ENCODE data around the gene SLC2A11. TPM values are rescaled to one million over a fixed set of nuclear protein-coding genes. Genes with fewer than 3 reads are reported as not detected.

Gene SLC2A11
- total RNA-seq, 1 experiment from 2014 or later = 9.4 TPM

DNA sequence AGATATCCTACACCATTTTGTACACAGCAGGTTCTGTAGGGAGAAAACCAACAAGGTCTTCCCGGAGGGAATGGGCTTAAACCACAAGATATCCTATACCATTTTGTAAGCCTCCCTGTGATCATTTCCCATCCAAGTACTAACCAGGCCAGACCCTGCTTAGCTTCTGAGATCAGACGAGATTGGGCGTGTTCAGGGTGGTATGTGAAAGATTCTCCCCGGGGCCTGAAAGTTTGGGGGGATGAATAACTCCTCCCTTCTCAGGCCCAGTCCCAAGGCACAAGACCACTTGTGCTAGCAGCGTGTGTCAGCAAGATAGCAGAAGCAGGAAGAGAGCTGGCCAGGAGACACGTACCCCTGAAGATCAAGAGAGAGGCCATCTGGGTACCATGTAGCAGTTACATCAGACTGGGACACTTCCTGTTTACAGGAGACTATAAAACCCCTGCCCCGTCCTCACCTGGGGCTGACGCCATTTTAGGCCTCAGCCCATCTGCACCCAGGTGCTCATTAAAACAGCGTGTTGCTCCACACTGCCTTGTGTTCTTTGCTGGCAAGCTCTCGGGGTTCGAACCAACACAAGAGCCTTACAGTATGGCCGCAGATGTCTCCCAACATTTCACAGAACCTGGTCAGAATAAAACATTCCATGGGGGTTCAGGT, 53.8 kb downstream of the SLC2A11 start:
- POLR2A ChIA-PET (ENCODE audit: unreplicated experiment) = no interaction called here
- no peak for TF ChIP-seq EZH2phosphoT487 (IDR thresholded peaks at IDR 0.05; ENCODE audit: borderline replicate concordance, low read length)
- TF ChIP-seq, protein P1, sequence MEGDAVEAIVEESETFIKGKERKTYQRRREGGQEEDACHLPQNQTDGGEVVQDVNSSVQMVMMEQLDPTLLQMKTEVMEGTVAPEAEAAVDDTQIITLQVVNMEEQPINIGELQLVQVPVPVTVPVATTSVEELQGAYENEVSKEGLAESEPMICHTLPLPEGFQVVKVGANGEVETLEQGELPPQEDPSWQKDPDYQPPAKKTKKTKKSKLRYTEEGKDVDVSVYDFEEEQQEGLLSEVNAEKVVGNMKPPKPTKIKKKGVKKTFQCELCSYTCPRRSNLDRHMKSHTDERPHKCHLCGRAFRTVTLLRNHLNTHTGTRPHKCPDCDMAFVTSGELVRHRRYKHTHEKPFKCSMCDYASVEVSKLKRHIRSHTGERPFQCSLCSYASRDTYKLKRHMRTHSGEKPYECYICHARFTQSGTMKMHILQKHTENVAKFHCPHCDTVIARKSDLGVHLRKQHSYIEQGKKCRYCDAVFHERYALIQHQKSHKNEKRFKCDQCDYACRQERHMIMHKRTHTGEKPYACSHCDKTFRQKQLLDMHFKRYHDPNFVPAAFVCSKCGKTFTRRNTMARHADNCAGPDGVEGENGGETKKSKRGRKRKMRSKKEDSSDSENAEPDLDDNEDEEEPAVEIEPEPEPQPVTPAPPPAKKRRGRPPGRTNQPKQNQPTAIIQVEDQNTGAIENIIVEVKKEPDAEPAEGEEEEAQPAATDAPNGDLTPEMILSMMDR (conservative IDR thresholded peaks at IDR 0.05; ENCODE audit: low read depth, low read length) = no peak
- TF ChIP-seq EZH2 (IDR thresholded peaks at IDR 0.05; ENCODE audit: low read length, unreplicated experiment) = no peak
- Histone ChIP-seq H3K27me3 (ENCODE audit: low read length) (no peaks in the 10 kb centered on the region), H4K20me1 (ENCODE audit: low read length) (no peaks in the 10 kb centered on the region), H3K4me2 (ENCODE audit: low read length) (no peak overlapping the region), H3K4me3 (ENCODE audit: low read length) (no peak overlapping the region), H2AFZ (ENCODE audit: low read length) (no peak overlapping the region), H3K9ac (ENCODE audit: low read length) (no peak overlapping the region), H3K27ac (ENCODE audit: low read length) (no peak overlapping the region), H3K9me3 (ENCODE audit: low read length) (no peaks in the 10 kb centered on the region), H3K36me3 (ENCODE audit: low read depth, low read length) (no peaks in the 10 kb centered on the region), H3K9me2 (replicated peaks; ENCODE audit: low read length) (no peaks in the 10 kb centered on the region), H3F3A (ENCODE audit: low read length, unreplicated experiment) (no peaks in the 10 kb centered on the region), H3K79me2 (ENCODE audit: low read length) (no peaks in the 10 kb centered on the region), H3K4me1 (ENCODE audit: insufficient read depth, low read length) (peaks cover 12% of the 10 kb centered on the region; the same call in 1 of the 2 replicates)
- no TSS peak for BruUV-seq (replicated peaks)
- no peak for ATAC-seq
- CTCF ChIA-PET = no interaction called here
- no peak for DNase-seq
- intact Hi-C loops (cut with micrococcal nuclease) = no loop called here

DNA sequence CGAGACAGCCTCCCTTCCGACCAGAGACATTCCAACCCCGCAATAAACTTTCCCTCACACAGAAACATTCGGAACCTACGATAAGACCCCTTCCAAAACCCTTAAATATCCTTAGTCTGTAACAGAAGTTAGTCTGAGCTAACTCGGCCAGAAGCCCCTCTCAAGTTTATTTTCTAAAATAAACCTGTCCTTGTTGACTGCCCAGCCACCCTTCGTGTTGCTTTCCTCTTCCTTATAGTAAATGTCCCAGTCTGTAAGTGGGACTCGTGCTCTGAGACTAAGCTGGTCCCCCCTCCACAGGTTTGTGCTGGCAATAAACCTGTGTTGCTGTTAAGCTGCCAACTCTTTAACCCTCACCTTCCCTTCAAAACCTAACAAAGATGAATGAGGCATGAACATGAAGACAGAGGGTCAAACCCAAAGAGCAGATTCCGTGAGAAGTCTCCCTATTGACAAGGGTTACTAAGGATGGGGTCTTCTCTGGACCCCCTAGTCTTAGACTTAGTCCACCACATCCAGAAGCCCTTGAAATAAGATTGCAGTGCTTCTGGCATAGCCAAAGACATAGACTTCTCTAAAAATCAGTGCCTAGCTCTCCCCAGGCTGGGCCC, 54.7 kb downstream of the SLC2A11 start:
- intact Hi-C loops (cut with micrococcal nuclease) = no loop called here
- H2AFZ ChIP-seq (ENCODE audit: low read length) = no peak overlapping the region
- no peak overlapping the region for H3K9ac ChIP-seq (ENCODE audit: low read length)
- no TSS peak for BruUV-seq (replicated peaks)
- DNase-seq (no peak), ATAC-seq (no peak)
- H3K9me2 ChIP-seq (replicated peaks; ENCODE audit: low read length) = no peaks in the 10 kb centered on the region
- H3K4me2 ChIP-seq (ENCODE audit: low read length) = no peak overlapping the region
- ChIA-PET CTCF (no interaction called here), POLR2A (ENCODE audit: unreplicated experiment) (no interaction called here)
- peaks cover 12% of the 10 kb centered on the region; the same call in 1 of the 2 replicates for H3K4me1 ChIP-seq (ENCODE audit: insufficient read depth, low read length)
- H3K27ac ChIP-seq (ENCODE audit: low read length) = no peak overlapping the region
- no peaks in the 10 kb centered on the region for H3K27me3 ChIP-seq (ENCODE audit: low read length)
- TF ChIP-seq EZH2phosphoT487 (IDR thresholded peaks at IDR 0.05; ENCODE audit: borderline replicate concordance, low read length) = no peak
- TF ChIP-seq, protein P1 (conservative IDR thresholded peaks at IDR 0.05; ENCODE audit: low read depth, low read length) = no peak
- TF ChIP-seq EZH2 (IDR thresholded peaks at IDR 0.05; ENCODE audit: low read length, unreplicated experiment) = no peak
- no peak overlapping the region for H3K4me3 ChIP-seq (ENCODE audit: low read length)
- H3K9me3 ChIP-seq (ENCODE audit: low read length) = no peaks in the 10 kb centered on the region
- H3K36me3 ChIP-seq (ENCODE audit: low read depth, low read length) = no peaks in the 10 kb centered on the region
- H3F3A ChIP-seq (ENCODE audit: low read length, unreplicated experiment) = no peaks in the 10 kb centered on the region
- H3K79me2 ChIP-seq (ENCODE audit: low read length) = no peaks in the 10 kb centered on the region
- no peaks in the 10 kb centered on the region for H4K20me1 ChIP-seq (ENCODE audit: low read length)

DNA sequence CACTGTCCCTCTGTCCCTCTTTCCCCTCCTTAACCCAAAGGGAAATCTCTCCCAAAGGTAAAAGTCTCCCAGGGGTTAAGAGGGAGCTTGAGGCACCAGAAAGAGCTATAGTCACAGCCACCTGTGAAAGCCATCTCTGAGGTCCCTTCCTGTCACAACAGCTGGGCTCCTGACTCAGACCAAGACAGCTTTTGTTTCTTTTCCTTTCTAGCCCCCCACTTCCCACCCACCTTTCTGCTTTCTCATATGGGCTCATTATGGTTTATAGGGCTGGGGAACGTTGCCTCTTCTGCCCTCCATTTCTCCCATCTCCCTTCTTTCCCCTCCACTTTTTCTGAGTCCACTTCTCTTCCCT, 55.6 kb downstream of the SLC2A11 start:
- no peaks in the 10 kb centered on the region for H3K27me3 ChIP-seq (ENCODE audit: low read length)
- POLR2A ChIA-PET (ENCODE audit: unreplicated experiment) = interaction anchor here (0.7 kb wide), 1 partner anchor 10 kb away, joined by 3 read pairs; no protein-coding TSS in a partner anchor
- H3F3A ChIP-seq (ENCODE audit: low read length, unreplicated experiment) = no peaks in the 10 kb centered on the region
- BruUV-seq (replicated peaks) = TSS peak; percentile 33
- peak overlapping the region; percentile 91 for H3K4me2 ChIP-seq (ENCODE audit: low read length)
- TF ChIP-seq, protein P1 (conservative IDR thresholded peaks at IDR 0.05; ENCODE audit: low read depth, low read length) = no peak
- TF ChIP-seq EZH2 (IDR thresholded peaks at IDR 0.05; ENCODE audit: low read length, unreplicated experiment) (no peak), EZH2phosphoT487 (IDR thresholded peaks at IDR 0.05; ENCODE audit: borderline replicate concordance, low read length) (no peak)
- no peaks in the 10 kb centered on the region for H3K9me3 ChIP-seq (ENCODE audit: low read length)
- CTCF ChIA-PET = interaction anchor here (0.5 kb wide), 1 partner anchor 19 kb away, joined by 3 read pairs; the partner anchor contains the start of gene MIF
- H2AFZ ChIP-seq (ENCODE audit: low read length) = peak overlapping the region; percentile 82
- intact Hi-C loops (cut with micrococcal nuclease) = no loop called here
- no peaks in the 10 kb centered on the region for H3K36me3 ChIP-seq (ENCODE audit: low read depth, low read length)
- H3K27ac ChIP-seq (ENCODE audit: low read length) = peak overlapping the region; percentile 47
- H3K4me3 ChIP-seq (ENCODE audit: low read length) = peak overlapping the region; percentile 75
- no peak for DNase-seq
- no peaks in the 10 kb centered on the region for H3K9me2 ChIP-seq (replicated peaks; ENCODE audit: low read length)
- ATAC-seq = no peak
- peak overlapping the region; percentile 96 for H3K9ac ChIP-seq (ENCODE audit: low read length)
- H3K79me2 ChIP-seq (ENCODE audit: low read length) = no peaks in the 10 kb centered on the region
- peaks cover 12% of the 10 kb centered on the region; the same call in 1 of the 2 replicates for H3K4me1 ChIP-seq (ENCODE audit: insufficient read depth, low read length)
- no peaks in the 10 kb centered on the region for H4K20me1 ChIP-seq (ENCODE audit: low read length)
